Measurements from ENCODE around the gene SLC34A1. TPM values are rescaled to one million over a fixed set of nuclear protein-coding genes. Genes with fewer than 3 reads are reported as not detected.

Gene SLC34A1
- total RNA-seq, 6 experiments from 2014 or later: 0.12 to 5.3 (median 1.6) TPM; not detected in 1

- Histone ChIP-seq H3K4me3 (no peak overlapping the region), H3K27ac (peak overlapping the region in 1 of 3 donors; percentile 24), H3K27me3 (no peaks in the 10 kb centered on the region), H3K9me3 (no peaks in the 10 kb centered on the region), H3K36me3 (peaks cover 0 to 40% (median 0%) of the 10 kb centered on the region in 4 donors), H3K4me1 (peaks cover 0 to 12% (median 0%) of the 10 kb centered on the region in 4 donors)
- intact Hi-C loops (cut with DNase I): no loop called here
- no peak for TF ChIP-seq CTCF (IDR thresholded peaks at IDR 0.05)
- no peak for TF ChIP-seq POLR2A (IDR thresholded peaks at IDR 0.05)
- DNase-seq (peak; percentile 58 to 76 (median 63)), ATAC-seq (peak; percentile 2 to 20 (median 9))
- 92% methylated on average over 6 of the region's 29 CpGs for WGBS (ENCODE audit: insufficient coverage, low coverage, low lambda C conversion rate, missing lambda C conversion rate)
Measured at GRCh38 chr5:177431317-177432142, 47.3 kb downstream of the SLC34A1 start.

- H3K27me3 ChIP-seq: no peaks in the 10 kb centered on the region
- H3K4me1 ChIP-seq: peaks cover 0 to 9% (median 0%) of the 10 kb centered on the region in 4 donors
- WGBS (ENCODE audit: insufficient coverage, low coverage, low lambda C conversion rate, missing lambda C conversion rate): 93% methylated on average over 6 of the region's 18 CpGs
- intact Hi-C loops (cut with DNase I): no loop called here
- peak overlapping the region in 1 of 3 donors; percentile 24 for H3K27ac ChIP-seq
- peaks cover 0 to 42% (median 0%) of the 10 kb centered on the region in 4 donors for H3K36me3 ChIP-seq
- H3K4me3 ChIP-seq: no peak overlapping the region
- H3K9me3 ChIP-seq: no peaks in the 10 kb centered on the region
- peak in 1 of 3 donors; percentile 52 for DNase-seq
- TF ChIP-seq CTCF (IDR thresholded peaks at IDR 0.05) (no peak), POLR2A (IDR thresholded peaks at IDR 0.05) (no peak)
- no peak for ATAC-seq
Measured at GRCh38 chr5:177432143-177432838, 48.1 kb downstream of the SLC34A1 start.

GRCh38 chr5:177432839-177433657 lies 48.8 kb downstream of the SLC34A1 start:
- no peak for ATAC-seq
- no peak for DNase-seq
- H3K27ac ChIP-seq: no peak overlapping the region
- H3K9me3 ChIP-seq: no peaks in the 10 kb centered on the region
- no peaks in the 10 kb centered on the region for H3K27me3 ChIP-seq
- H3K4me3 ChIP-seq: no peak overlapping the region
- WGBS (ENCODE audit: insufficient coverage, low coverage, low lambda C conversion rate, missing lambda C conversion rate): 100% methylated on average over 1 of the region's 25 CpGs
- H3K36me3 ChIP-seq: peaks cover 0 to 44% (median 0%) of the 10 kb centered on the region in 4 donors
- no peak for TF ChIP-seq POLR2A (IDR thresholded peaks at IDR 0.05)
- no peak for TF ChIP-seq CTCF (IDR thresholded peaks at IDR 0.05)
- intact Hi-C loops (cut with DNase I): no loop called here
- peaks cover 0 to 3% (median 0%) of the 10 kb centered on the region in 4 donors for H3K4me1 ChIP-seq

GRCh38 chr5:177433658-177434217 lies 49.5 kb downstream of the SLC34A1 start:
- Histone ChIP-seq H3K4me1 (peaks cover 0 to 3% (median 0%) of the 10 kb centered on the region in 4 donors), H3K27me3 (no peaks in the 10 kb centered on the region), H3K27ac (no peak overlapping the region), H3K36me3 (peaks cover 0 to 44% (median 0%) of the 10 kb centered on the region in 4 donors), H3K9me3 (no peaks in the 10 kb centered on the region), H3K4me3 (no peak overlapping the region)
- no peak for TF ChIP-seq CTCF (IDR thresholded peaks at IDR 0.05)
- no peak for TF ChIP-seq POLR2A (IDR thresholded peaks at IDR 0.05)
- intact Hi-C loops (cut with DNase I): no loop called here
- no peak for DNase-seq
- no peak for ATAC-seq
- WGBS (ENCODE audit: insufficient coverage, low coverage, low lambda C conversion rate, missing lambda C conversion rate): no CpG with 5 or more reads among the region's 29 CpGs
